ENCODE measurements around the gene MANF.

DNA sequence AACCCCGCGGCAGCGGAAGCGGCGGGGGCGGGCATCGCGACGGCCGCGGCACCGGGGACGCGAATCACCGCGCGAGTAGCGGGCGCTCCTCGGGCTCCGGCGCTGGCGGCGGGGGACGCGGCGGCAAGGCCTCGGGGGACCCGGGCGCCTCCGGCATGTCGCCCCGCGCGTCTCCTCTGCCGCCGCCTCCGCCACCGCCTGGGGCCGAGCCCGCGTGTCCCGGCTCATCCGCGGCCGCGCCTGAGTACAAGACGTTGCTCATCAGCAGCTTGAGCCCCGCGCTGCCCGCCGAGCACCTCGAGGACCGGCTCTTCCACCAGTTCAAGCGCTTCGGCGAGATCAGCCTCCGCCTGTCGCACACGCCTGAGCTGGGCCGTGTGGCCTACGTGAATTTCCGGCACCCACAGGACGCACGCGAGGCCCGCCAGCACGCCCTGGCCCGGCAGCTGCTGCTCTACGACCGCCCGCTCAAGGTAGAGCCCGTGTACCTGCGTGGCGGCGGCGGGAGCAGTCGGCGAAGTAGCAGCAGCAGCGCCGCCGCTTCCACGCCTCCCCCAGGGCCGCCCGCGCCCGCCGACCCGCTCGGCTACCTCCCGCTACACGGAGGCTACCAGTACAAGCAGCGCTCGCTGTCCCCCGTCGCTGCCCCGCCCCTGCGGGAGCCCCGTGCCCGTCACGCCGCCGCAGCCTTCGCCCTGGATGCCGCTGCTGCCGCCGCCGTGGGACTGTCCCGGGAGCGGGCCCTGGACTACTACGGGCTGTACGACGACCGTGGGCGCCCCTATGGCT is 6.7 kb downstream of the MANF start:
- TF ChIP-seq CTCF (conservative IDR thresholded peaks at IDR 0.05; ENCODE audit: low read depth, low read length) (no peak), POLR2A (IDR thresholded peaks at IDR 0.05; ENCODE audit: low read depth, low read length) (no peak), NFE2L2 (IDR thresholded peaks at IDR 0.05; ENCODE audit: low read depth, low read length) (no peak), SMC3 (IDR thresholded peaks at IDR 0.05; ENCODE audit: low read depth, low read length) (no peak), CEBPB (IDR thresholded peaks at IDR 0.05; ENCODE audit: low read depth, low read length) (no peak), MAFK (IDR thresholded peaks at IDR 0.05; ENCODE audit: low read depth, low read length) (no peak), ELK1 (IDR thresholded peaks at IDR 0.05; ENCODE audit: borderline replicate concordance, low read depth, low read length) (no peak), MAZ (IDR thresholded peaks at IDR 0.05; ENCODE audit: borderline replicate concordance, low read depth, low read length) (no peak), CHD1 (IDR thresholded peaks at IDR 0.05; ENCODE audit: low read depth, low read length) (no peak), FOS (IDR thresholded peaks at IDR 0.05; ENCODE audit: low read depth, low read length) (no peak)
- TF ChIP-seq, protein P1, sequence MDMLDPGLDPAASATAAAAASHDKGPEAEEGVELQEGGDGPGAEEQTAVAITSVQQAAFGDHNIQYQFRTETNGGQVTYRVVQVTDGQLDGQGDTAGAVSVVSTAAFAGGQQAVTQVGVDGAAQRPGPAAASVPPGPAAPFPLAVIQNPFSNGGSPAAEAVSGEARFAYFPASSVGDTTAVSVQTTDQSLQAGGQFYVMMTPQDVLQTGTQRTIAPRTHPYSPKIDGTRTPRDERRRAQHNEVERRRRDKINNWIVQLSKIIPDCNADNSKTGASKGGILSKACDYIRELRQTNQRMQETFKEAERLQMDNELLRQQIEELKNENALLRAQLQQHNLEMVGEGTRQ (IDR thresholded peaks at IDR 0.05; ENCODE audit: low read depth, low read length): no peak

Data from IMR-90 (cell line).